Fibroblast of skin of left biceps (primary cell): ENCODE results near the gene LITAFD.
"Not testable (repeated sequence)": the region's sequence is repeated elsewhere in the genome, so short reads cannot be mapped to it uniquely, and the experiment has no call there.

Experiments
- DNase-seq, 2 experiments: peaks; one replicate each; pipeline ENCODE4 v3.0.0-alpha.2; 2013; ENCODE audit warnings: low read depth in 2 of 2

Gene LITAFD

DNA sequence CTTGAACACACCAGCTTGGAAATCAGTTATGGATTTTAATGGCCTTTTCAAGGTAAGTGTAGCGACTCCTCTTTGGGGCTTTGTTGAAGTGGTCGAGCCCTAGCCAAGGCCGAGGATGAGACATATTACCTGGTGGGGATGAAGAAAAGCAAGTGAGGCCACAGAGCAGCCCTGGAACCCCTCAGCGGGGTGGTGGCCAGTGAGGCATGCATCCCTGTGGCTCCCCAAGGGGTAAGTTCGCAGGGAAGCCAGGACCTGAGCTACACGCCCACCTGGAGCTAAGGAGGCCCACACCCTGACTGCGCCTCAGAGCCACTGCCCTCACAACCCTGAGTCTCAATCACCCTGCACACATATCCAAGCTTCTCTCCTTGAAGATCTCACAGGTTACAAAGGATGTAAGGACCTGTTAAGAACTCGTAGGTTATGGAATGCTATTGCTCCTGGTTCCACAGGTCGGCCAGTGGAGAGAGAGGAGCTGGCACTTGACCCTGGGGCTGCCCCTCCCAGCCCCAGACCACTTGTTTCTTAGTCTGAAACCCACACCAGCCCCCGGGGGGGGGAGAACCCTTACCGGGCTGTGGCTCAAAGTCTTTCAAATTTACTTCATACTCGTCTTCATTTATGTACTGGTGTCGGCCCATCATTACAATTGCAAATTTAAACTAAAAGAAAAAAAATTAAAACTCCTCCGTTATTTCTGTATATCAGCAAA is 12.0 kb downstream of the LITAFD start:
- no peak for DNase-seq

GRCh38 chr16:8894736-8895334 is 12.7 kb downstream of the LITAFD start:
- no peak for DNase-seq

GRCh38 chr16:8898660-8899318 is 16.6 kb downstream of the LITAFD start:
- no peak for DNase-seq

DNA sequence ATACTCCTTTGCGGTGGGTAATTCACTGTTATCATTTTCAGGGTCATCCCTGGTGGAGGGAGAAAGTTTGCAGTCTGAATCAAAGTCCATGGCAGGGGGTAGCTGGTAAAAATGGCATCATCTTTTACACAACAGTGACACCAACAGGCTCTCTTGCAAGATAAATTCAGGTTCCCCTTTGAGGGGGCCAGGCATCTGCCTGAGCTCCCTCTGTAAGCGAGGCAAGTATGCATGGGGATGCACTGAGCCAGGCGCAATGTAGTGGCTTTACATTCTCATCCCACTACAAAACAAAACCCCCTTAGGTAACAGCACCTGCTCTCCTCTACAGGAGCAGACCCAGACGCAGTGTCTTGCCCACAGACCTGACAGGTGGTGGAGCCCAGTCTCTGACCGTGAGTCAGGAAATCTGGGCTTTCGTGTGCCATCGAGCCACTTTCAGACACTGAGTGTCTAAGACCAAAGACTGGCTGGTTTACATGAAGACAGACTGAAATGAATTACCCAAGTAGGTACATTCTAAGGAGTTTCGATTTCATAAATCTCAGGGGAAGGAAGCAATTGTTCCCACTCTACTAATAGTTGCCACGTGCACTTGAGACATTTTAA is 17.7 kb downstream of the LITAFD start:
- no peak for DNase-seq

- no peak for DNase-seq
These were observed 18.2 kb downstream of the LITAFD start for GRCh38 chr16:8900343-8900742.

- no peak for DNase-seq
These were observed 19.2 kb downstream of the LITAFD start for GRCh38 chr16:8901320-8901861.

DNA sequence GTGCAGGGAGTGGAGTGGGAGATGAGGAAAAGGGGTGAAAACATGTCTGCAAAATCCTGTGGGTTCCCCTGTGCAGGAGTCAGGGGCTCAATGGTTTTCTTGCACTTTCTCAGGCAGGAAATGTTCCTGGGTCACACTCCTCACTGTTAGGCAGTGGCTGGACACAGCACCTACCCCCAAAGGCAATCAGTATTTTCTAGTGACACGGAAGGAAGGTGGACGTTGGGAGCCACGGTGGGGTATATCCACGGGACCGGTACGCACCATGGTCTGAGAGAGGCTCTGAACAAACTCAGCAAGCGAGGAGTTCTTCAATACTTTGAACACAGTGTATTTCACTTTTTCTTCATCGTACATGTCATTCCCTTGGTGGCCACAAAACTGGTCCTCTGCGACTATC is 20.9 kb downstream of the LITAFD start:
- DNase-seq, result no peak

- no peak for DNase-seq
These were observed 21.9 kb downstream of the LITAFD start for GRCh38 chr16:8904018-8904430.

GRCh38 chr16:8905168-8905762 is 23.1 kb downstream of the LITAFD start:
- DNase-seq, result no peak

GRCh38 chr16:8905795-8906591 is 23.8 kb downstream of the LITAFD start:
- DNase-seq, result no peak

- DNase-seq, result no peak
These were observed 24.9 kb downstream of the LITAFD start for GRCh38 chr16:8907096-8907495.

- DNase-seq, result no peak
These were observed 26.8 kb downstream of the LITAFD start for GRCh38 chr16:8908810-8909468.

DNA sequence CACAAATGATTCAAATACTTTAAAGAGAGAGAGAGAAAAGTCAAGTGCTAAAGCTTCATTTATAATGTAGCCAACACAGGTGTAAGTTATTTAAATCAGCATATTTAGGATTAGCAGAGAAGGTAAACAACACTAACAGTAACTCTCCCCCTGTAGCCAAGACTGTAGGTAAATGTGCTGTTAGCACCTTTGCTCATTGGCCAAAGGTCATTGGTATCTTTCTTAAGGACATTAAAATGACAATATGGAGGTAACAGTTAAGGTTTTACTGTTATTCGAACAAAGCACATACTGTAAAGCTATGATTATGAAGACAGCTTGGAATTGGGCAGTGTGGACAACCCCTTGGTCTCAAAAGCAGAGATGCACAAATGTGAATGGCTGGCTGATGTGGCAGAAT is 28.7 kb downstream of the LITAFD start:
- no peak for DNase-seq

DNA sequence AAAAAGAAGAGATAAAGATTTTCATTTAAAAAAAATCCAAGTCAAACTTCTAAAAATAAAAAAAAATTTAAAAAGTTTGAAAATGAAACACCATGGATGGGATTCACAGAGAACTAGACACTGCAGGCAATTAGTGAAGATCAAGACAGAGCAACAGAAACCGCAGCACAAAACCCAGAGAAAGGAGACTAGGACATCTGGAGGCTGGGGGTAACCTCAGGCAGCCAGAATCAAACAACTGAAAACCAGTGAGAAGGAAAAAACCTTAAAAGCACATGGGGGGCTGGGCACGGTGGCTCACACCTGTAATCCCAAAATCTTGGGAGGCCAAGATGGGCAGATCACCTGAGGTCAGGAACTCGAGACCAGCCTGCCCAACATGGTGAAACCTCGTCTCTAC is 30.6 kb downstream of the LITAFD start:
- DNase-seq, result no peak

DNA sequence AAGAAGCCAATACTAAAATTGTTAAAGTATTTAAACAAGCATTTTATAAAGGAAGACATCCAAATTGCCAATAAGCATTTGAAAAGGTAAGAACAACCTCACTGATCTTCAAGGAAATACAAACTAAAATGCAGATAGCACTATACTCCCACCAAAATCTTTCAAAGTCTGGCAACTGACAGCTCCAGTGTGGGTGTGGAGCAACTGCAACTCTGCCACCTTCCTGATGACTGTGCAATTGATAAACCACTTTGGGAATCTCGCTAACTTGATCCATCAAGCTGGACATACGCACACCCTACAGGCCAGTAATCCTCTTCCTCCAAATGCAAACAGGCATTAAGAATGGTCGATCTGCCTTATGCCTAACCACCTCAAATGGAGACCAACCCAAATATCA is 31.9 kb downstream of the LITAFD start:
- no peak for DNase-seq

DNA sequence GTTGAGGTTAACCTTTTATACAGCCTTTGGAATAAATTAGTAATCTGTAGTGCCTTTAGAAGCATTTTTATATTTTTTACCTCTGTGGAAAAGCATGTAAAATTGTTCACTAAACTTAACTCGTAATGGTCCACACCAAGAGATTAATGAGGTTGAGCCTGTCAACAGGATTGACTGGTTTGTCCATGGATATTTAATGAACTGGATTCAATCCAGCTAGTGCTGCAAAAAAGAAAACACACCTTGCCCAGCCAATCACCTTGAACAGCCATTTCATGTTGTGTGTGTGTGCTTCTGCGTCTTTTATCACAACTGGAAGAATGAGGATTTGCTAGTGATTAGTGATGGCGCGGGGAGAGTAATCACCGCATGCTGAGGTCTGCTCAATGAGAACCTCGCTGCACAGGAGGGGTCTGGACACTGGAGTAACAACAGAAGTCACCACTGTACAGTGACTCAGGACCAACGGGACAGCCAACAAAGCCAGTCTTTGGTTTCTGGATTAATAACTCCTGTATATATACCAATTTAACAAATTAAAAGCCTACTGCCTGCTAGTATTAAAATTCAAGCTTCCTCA is 33.7 kb downstream of the LITAFD start:
- no peak for DNase-seq

- DNase-seq, result no peak
These were observed 34.5 kb downstream of the LITAFD start for GRCh38 chr16:8916541-8917225.

GRCh38 chr16:8917336-8917735 is 35.2 kb downstream of the LITAFD start:
- not testable (repeated sequence) for DNase-seq

DNA sequence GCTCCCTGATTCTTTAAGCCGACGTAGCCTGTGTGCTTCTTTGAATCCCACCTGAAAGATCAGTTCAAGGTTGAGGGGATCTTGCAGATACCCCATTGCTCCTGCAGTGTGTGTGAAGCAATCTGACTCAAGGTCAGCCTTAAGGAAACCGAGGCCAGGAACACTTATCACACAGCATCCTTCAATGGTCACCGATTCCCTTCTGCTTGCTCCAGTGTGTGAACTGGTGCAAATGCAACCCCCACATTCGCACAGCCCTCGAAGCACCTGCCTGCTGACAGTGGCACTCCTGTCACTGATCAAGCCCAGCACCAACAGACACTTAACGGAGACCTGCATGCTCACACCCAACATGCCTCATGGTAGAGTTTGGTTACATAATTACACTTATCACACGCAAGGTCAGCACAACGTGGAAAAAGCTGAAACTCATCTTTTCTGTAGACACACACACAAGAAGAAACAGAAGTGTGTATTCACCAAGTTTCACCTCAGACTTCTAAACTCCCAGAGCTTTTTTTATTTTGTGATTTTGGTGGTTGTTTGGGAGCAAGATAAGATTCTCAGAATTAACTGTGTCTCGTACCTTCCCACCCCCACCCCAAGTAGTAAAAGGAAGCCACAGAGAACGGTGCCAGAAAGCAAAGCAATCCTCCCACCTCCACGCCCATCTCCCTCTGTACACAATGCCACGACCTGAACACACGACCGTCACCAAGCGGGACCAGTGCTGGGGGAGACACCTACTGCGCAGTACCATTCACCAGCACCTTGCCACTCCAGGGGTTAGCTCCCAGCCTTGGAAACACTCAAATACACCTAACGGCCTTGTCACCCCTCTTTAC is 37.2 kb downstream of the LITAFD start:
- DNase-seq, result no peak
